HPDE6-E6E7 (cell line): Measurements from ENCODE around the gene SC5D.

Experiments used
- DNase-seq: peaks from one replicate; pipeline ENCODE4 v3.0.0; 2011; ENCODE audit warnings: missing footprints; ENCODE audit errors: extremely low spot score

Gene SC5D

GRCh38 chr11:121356357-121356756, 63.8 kb downstream of the SC5D start:
- no peak for DNase-seq
